ENCODE data around the gene PCBP4.
"Not testable (repeated sequence)": the region's sequence is repeated elsewhere in the genome, so short reads cannot be mapped to it uniquely, and the experiment has no call there.

The PCBP4 gene

GRCh38 chr3:51929420-51930003 lies 37.7 kb downstream of the PCBP4 start:
- no peaks in the 10 kb centered on the region for H3K4me1 Mint-ChIP-seq
- H3K27me3 Mint-ChIP-seq, result no peaks in the 10 kb centered on the region
- CTCF ChIA-PET, result no interaction called here
- H3K27ac Mint-ChIP-seq, result no peak overlapping the region
- H3K4me3 Mint-ChIP-seq, result no peak overlapping the region
- H3K9me3 Mint-ChIP-seq, result no peaks in the 10 kb centered on the region
- no peak for DNase-seq
- H3K36me3 Mint-ChIP-seq, result peaks cover 10% of the 10 kb centered on the region

- H3K9me3 Mint-ChIP-seq, DNase-seq, H3K4me3 Mint-ChIP-seq, H3K27ac Mint-ChIP-seq, H3K27me3 Mint-ChIP-seq, H3K36me3 Mint-ChIP-seq, H3K4me1 Mint-ChIP-seq, CTCF ChIA-PET: not testable (repeated sequence)
Measured at GRCh38 chr3:51928981-51929380, 38.3 kb downstream of the PCBP4 start.

- DNase-seq, result no peak
- no peaks in the 10 kb centered on the region for H3K27me3 Mint-ChIP-seq
- H3K4me1 Mint-ChIP-seq, result no peaks in the 10 kb centered on the region
- H3K9me3 Mint-ChIP-seq, result no peaks in the 10 kb centered on the region
- CTCF ChIA-PET, result no interaction called here
- H3K36me3 Mint-ChIP-seq, result peaks cover 5% of the 10 kb centered on the region
- no peak overlapping the region for H3K4me3 Mint-ChIP-seq
- no peak overlapping the region for H3K27ac Mint-ChIP-seq
Measured at GRCh38 chr3:51928438-51928837, 38.8 kb downstream of the PCBP4 start.

GRCh38 chr3:51927061-51927977 lies 39.9 kb downstream of the PCBP4 start:
- CTCF ChIA-PET, result no interaction called here
- DNase-seq, result no peak
- Mint-ChIP-seq H3K27me3 (peaks cover 4% of the 10 kb centered on the region), H3K9me3 (no peaks in the 10 kb centered on the region), H3K4me3 (no peak overlapping the region), H3K4me1 (no peaks in the 10 kb centered on the region), H3K27ac (no peak overlapping the region), H3K36me3 (peaks cover 1% of the 10 kb centered on the region)

- H3K4me3 Mint-ChIP-seq, result no peak overlapping the region
- no peaks in the 10 kb centered on the region for H3K36me3 Mint-ChIP-seq
- H3K9me3 Mint-ChIP-seq, result no peaks in the 10 kb centered on the region
- CTCF ChIA-PET, result interaction anchor here (0.7 kb wide), 1 partner anchor 98 kb away, joined by 3 read pairs; no protein-coding TSS in a partner anchor
- no peak for DNase-seq
- no peaks in the 10 kb centered on the region for H3K4me1 Mint-ChIP-seq
- H3K27me3 Mint-ChIP-seq, result peaks cover 13% of the 10 kb centered on the region
- H3K27ac Mint-ChIP-seq, result no peak overlapping the region
Measured at GRCh38 chr3:51921081-51921578, 46.1 kb downstream of the PCBP4 start.

- CTCF ChIA-PET, result no interaction called here
- Mint-ChIP-seq H3K27ac (no peak overlapping the region), H3K9me3 (no peaks in the 10 kb centered on the region), H3K4me3 (no peak overlapping the region), H3K4me1 (no peaks in the 10 kb centered on the region), H3K27me3 (peaks cover 10% of the 10 kb centered on the region), H3K36me3 (no peaks in the 10 kb centered on the region)
- DNase-seq, result no peak
Measured at GRCh38 chr3:51916418-51916817, 50.8 kb downstream of the PCBP4 start.

GRCh38 chr3:51908026-51908425 lies 59.2 kb downstream of the PCBP4 start:
- Mint-ChIP-seq H3K27ac (no peak overlapping the region), H3K4me1 (no peaks in the 10 kb centered on the region), H3K9me3 (peaks cover 19% of the 10 kb centered on the region), H3K27me3 (peaks cover 25% of the 10 kb centered on the region), H3K36me3 (no peaks in the 10 kb centered on the region), H3K4me3 (no peak overlapping the region)
- DNase-seq, result no peak
- CTCF ChIA-PET, result no interaction called here
